Activated naive CD4-positive, alpha-beta T cell treated with anti-CD3 and anti-CD28 coated beads, Interleukin-2, amount 10 ng/mL, durations not matched to agents 5 hours and 36 hours (primary cell): ENCODE data around the gene C1orf159. TPM values are rescaled to one million over a fixed set of nuclear protein-coding genes. Genes with fewer than 3 reads are reported as not detected.

Experiments
- total RNA-seq, 2 experiments: library from RNA; stranded (reverse); gene quantifications; one replicate each; pipeline ENCODE4 v1.2.3, GENCODE V29; 2021

C1orf159 gene
- 10 to 100 TPM; 22.9 to 23.2 TPM for total RNA-seq

DNA sequence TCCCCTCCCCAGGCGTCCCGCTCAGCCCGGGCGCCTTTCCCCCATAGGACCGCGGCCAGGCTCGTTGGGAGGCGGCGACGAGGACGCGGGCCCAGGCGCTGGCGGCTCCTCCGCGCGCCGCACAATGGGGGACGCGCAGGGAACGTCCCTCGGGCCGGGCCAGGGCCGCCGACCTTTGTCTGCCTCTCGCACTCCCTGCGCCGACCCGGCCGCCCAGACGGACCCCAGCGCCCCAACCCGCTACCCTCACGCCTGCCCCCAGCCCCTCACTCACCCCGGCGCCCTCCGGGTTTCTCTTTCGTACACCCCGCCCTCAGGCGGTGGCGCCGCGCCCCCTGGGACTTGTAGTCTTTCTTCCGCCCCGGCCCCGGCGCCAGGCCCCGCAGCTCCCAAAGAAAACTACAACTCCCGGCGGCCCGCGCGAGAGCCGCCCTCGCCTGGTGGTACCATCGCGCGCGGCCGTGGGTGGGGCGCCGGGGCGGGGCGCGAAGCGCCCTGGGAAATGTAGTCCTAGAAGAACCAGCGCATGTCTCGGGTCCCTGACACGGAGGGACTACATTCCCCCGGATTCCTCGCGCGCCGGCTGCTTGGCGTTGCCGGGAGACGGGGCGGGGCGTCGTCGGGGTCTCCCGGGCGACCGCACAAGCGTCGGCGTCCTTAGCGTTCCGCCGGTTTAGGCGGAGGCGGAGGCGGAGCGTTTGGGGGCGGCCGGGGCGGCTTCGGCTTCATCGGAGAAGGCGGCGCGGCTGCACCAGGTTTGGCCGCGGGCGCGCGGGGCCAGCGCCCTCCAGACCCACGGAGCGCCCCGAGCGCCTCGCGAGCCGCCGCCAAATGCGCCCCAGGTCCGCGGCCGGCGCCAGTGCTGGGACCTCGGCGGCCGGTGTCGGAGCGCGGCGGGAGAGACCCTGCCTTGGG lies at the start of gene C1orf159:
TSS of gene C1orf159 (minus strand) at position 304 of the 915 bp plus-strand sequence. CDS start 24,546 bp downstream, outside the sequence.

GRCh38 chr1:1073743-1074587 lies 41.9 kb downstream of the C1orf159 start, which contains the start of gene RNF223:
RNF223 (minus strand) TSS chr1:1074306; CDS start chr1:1072566, 1,740 bp downstream.

Other genes starting within 250 kb of the C1orf159 start
- not detected for gene SAMD11, start 192.2 kb downstream of the C1orf159 start, total RNA-seq
- gene NOC2L, start 156.8 kb downstream of the C1orf159 start, total RNA-seq: 10 to 100 TPM; 58.3 to 61.7 TPM
- 10 to 100 TPM; 27.3 to 32.2 TPM for gene KLHL17, start 155.5 kb downstream of the C1orf159 start, total RNA-seq
- gene PLEKHN1, start 149.6 kb downstream of the C1orf159 start, total RNA-seq: 1 to 10 TPM; 3.8 to 4.3 TPM
- gene PERM1, start 134.0 kb downstream of the C1orf159 start, total RNA-seq: not detected
- gene HES4, start 116.0 kb downstream of the C1orf159 start, total RNA-seq: not detected
- gene ISG15, start 102.6 kb downstream of the C1orf159 start, total RNA-seq: 10 to 100 TPM; 87.5 to 92.8 TPM
- gene AGRN, start 96.0 kb downstream of the C1orf159 start, total RNA-seq: 1 to 10 TPM; 7.2 to 9.5 TPM
- not detected for gene RNF223, start 41.8 kb downstream of the C1orf159 start, total RNA-seq
- gene TTLL10, start 57.8 kb upstream of the C1orf159 start, total RNA-seq: under 1 TPM in 1 of 2 experiments, not detected in 1; 0.15 TPM
- 1 to 10 TPM; 7.6 to 9.3 TPM for gene TNFRSF18, start 90.5 kb upstream of the C1orf159 start, total RNA-seq
- 10 to 100 TPM; 11.0 to 11.7 TPM for gene TNFRSF4, start 98.1 kb upstream of the C1orf159 start, total RNA-seq
- 10 to 100 TPM; 97.8 to 99.3 TPM for gene SDF4, start 115.9 kb upstream of the C1orf159 start, total RNA-seq
- gene B3GALT6, start 116.1 kb upstream of the C1orf159 start, total RNA-seq: 10 to 100 TPM; 17.3 to 18.5 TPM
- gene C1QTNF12, start 130.6 kb upstream of the C1orf159 start, total RNA-seq: 1 to 10 TPM; 2.5 to 3.2 TPM
- gene UBE2J2, start 157.8 kb upstream of the C1orf159 start, total RNA-seq: 10 to 100 TPM; 60.2 to 62.5 TPM
- gene SCNN1D, start 164.3 kb upstream of the C1orf159 start, total RNA-seq: 1 to 10 TPM; 4.1 to 6.2 TPM
- 10 to 100 TPM; 74.4 to 79.3 TPM for gene ACAP3, start 191.8 kb upstream of the C1orf159 start, total RNA-seq
- gene PUSL1, start 192.5 kb upstream of the C1orf159 start, total RNA-seq: 10 to 100 TPM; 18.5 to 19.6 TPM
- 100 to 1,000 TPM; 112 to 114 TPM for gene INTS11, start 208.6 kb upstream of the C1orf159 start, total RNA-seq
- 10 to 100 TPM; 21.3 to 21.6 TPM for gene CPTP, start 208.7 kb upstream of the C1orf159 start, total RNA-seq
- gene TAS1R3, start 215.2 kb upstream of the C1orf159 start, total RNA-seq: 1 to 10 TPM in 1 of 2 experiments, under 1 TPM in 1; 0.73 to 1.1 TPM
- gene DVL1, start 233.3 kb upstream of the C1orf159 start, total RNA-seq: 10 to 100 TPM; 34.7 to 40.9 TPM
- gene MXRA8, start 242.5 kb upstream of the C1orf159 start, total RNA-seq: under 1 TPM in 1 of 2 experiments, not detected in 1; 0.12 TPM